Psoas muscle (tissue), 8 donors: ENCODE data around the gene FNTB. TPM values are rescaled to one million over a fixed set of nuclear protein-coding genes. Genes with fewer than 3 reads are reported as not detected.

ENCODE experiments used
- ATAC-seq, 4 donors: fragments of 200-7000 bp; cut with Tn5 transposase; one replicate each; pipeline ENCODE4 v1.9.1; 2020; ENCODE audit warnings: moderate library complexity in 3 of 4, mild to moderate bottlenecking in 2 of 4
- DNase-seq, 2 donors: peaks; one replicate each; pipeline ENCODE4 v3.0.0-alpha.2; 2020
- H3K27ac ChIP-seq: fragments of 200-600 bp; one replicate; pipeline ENCODE4 v1.8.0; 2022
- H3K27me3 ChIP-seq, 3 donors: fragments of 200-600 bp in 1 of 3; one replicate each; pipeline versions ENCODE4 v1.6.1 to v1.8.0; 2013 to 2022; ENCODE audit warnings: low read length in 2 of 3, mild to moderate bottlenecking in 2 of 3, moderate library complexity in 1 of 3; ENCODE audit not compliant: insufficient read depth in 3 of 3
- H3K36me3 ChIP-seq, 2 donors: fragments of 200-600 bp in 1 of 2; one replicate each; pipeline versions ENCODE4 v1.6.1 to v1.8.0; 2013 to 2022; ENCODE audit warnings: low read depth in 1 of 2, mild to moderate bottlenecking in 1 of 2, moderate library complexity in 1 of 2; ENCODE audit not compliant: insufficient read depth in 1 of 2
- H3K4me1 ChIP-seq: fragments of 200-600 bp; one replicate; pipeline ENCODE4 v1.8.0; 2022
- H3K4me3 ChIP-seq: fragments of 200-600 bp; one replicate; pipeline ENCODE4 v1.8.0; 2022; ENCODE audit warnings: mild to moderate bottlenecking
- H3K9me3 ChIP-seq: fragments of 200-600 bp; one replicate; pipeline ENCODE4 v1.8.0; 2022
- CTCF ChIP-seq: fragments of 200-600 bp; IDR thresholded peaks from one replicate; pipeline ENCODE4 v1.8.0; 2022; ENCODE audit warnings: antibody characterized with exemption
- WGBS, 3 donors: extraction: QIAGEN DNeasy Blood & Tissue Kit; methylation state at CpG; one replicate each; pipeline versions ENCODE4 v1.1.6 to v1.1.7; 2013; 5-methylcytosine and 5-hydroxymethylcytosine counted together
- intact Hi-C, 2 donors: fragments of 100-400 bp; cut with DNase I; formaldehyde crosslinking; loops; one replicate each; pipeline versions ENCODE4 v1.11.0 to v1.14.2; 2022
- polyA plus RNA-seq, 3 donors: library from polyadenylated mRNA; stranded (reverse); fragments of 200-250 nt; gene quantifications; one replicate each; pipeline ENCODE4 v1.2.3, GENCODE V29; 2013
- total RNA-seq, 4 donors: library from RNA; stranded (reverse); fragmentation: NEBNext Ultra II Directional in 2 of 4; extraction: Animal tissue kit (Norgen Biotek cat#: 25700) in 2 of 4; gene quantifications; one replicate each; pipeline versions ENCODE4 v1.2.1 to v1.2.4, GENCODE V29; 2021 to 2023
- donor health status: healthy with polysubstance abuse.
- donor health status: DM: no; HTN: no; CAD: no; lungs with moderate emphysema.
- donor health status: Bipolar disorder and iron deficiency.
- donor health status: healthy.
- donor health status: DM: yes; HTN: yes; CAD: no.
- donor health status: DM: no; HTN: no; CAD: no.
- donor health status: DM: no; HTN: no; CAD: no.
- donor health status: DM: yes; HTN: yes; CAD: no.

The FNTB gene
- total and polyA plus RNA-seq, 7 donors: 10.2 to 28.8 (median 19.4) TPM

GRCh38 chr14:64993266-64993930 lies 6.7 kb downstream of the FNTB start:
- Histone ChIP-seq H3K36me3 (no peaks in the 10 kb centered on the region), H3K27ac (peak overlapping the region; percentile 3), H3K9me3 (no peaks in the 10 kb centered on the region), H3K4me3 (no peak overlapping the region), H3K4me1 (peaks cover 6% of the 10 kb centered on the region), H3K27me3 (no peaks in the 10 kb centered on the region)
- 97 to 100% (median 100%) methylated on average over 3 of the region's 3 CpGs for WGBS, 3 donors
- intact Hi-C loops: no loop called here
- DNase-seq (no peak), ATAC-seq (no peak)
- TF ChIP-seq CTCF: no peak

GRCh38 chr14:64994540-64994939 lies 7.8 kb downstream of the FNTB start:
- Histone ChIP-seq H3K4me1 (peaks cover 5% of the 10 kb centered on the region), H3K27ac (no peak overlapping the region), H3K36me3 (no peaks in the 10 kb centered on the region), H3K27me3 (no peaks in the 10 kb centered on the region), H3K9me3 (no peaks in the 10 kb centered on the region), H3K4me3 (no peak overlapping the region)
- ATAC-seq: no peak
- no peak for DNase-seq
- intact Hi-C loops: no loop called here
- WGBS, 3 donors: 94 to 98% (median 94%) methylated on average over 2 of the region's 2 CpGs
- TF ChIP-seq CTCF: no peak

GRCh38 chr14:64995291-64995690 lies 8.6 kb downstream of the FNTB start:
- Histone ChIP-seq H3K36me3 (no peaks in the 10 kb centered on the region), H3K9me3 (no peaks in the 10 kb centered on the region), H3K4me1 (peaks cover 5% of the 10 kb centered on the region), H3K27me3 (no peaks in the 10 kb centered on the region), H3K4me3 (no peak overlapping the region), H3K27ac (no peak overlapping the region)
- WGBS, 3 donors: 88 to 98% (median 93%) methylated on average over 3 of the region's 3 CpGs
- DNase-seq: no peak
- no peak for TF ChIP-seq CTCF
- intact Hi-C loops: no loop called here
- no peak for ATAC-seq

GRCh38 chr14:64997108-64997794 lies 10.6 kb downstream of the FNTB start:
- no peak for TF ChIP-seq CTCF
- ATAC-seq: no peak
- no peaks in the 10 kb centered on the region for H3K9me3 ChIP-seq
- no peak overlapping the region for H3K4me3 ChIP-seq
- H3K36me3 ChIP-seq: no peaks in the 10 kb centered on the region
- DNase-seq: no peak
- intact Hi-C loops: no loop called here
- H3K27me3 ChIP-seq: no peaks in the 10 kb centered on the region
- no peak overlapping the region for H3K27ac ChIP-seq
- WGBS, 3 donors: 94 to 97% (median 96%) methylated on average over 7 of the region's 7 CpGs
- H3K4me1 ChIP-seq: peaks cover 5% of the 10 kb centered on the region
